ENCODE measurements around the gene ARPC2. TPM values are rescaled to one million over a fixed set of nuclear protein-coding genes. Genes with fewer than 3 reads are reported as not detected.

Gene ARPC2
- total RNA-seq, 1 donor from 2014 or later, result 383 TPM

- ATAC-seq, result no peak
Measured at GRCh38 chr2:218290316-218291261, 73.6 kb downstream of the ARPC2 start.

- no peak for ATAC-seq
Measured at GRCh38 chr2:218291318-218292047, 74.5 kb downstream of the ARPC2 start.

- peak; percentile 79 for ATAC-seq
Measured at GRCh38 chr2:218292048-218293014, 75.3 kb downstream of the ARPC2 start, which contains the start of gene TMBIM1. Gene TMBIM1, minus strand, starts transcription at chr2:218292503. Its CDS starts 10,362 bp downstream, at chr2:218282141.

GRCh38 chr2:218293715-218294429, 76.9 kb downstream of the ARPC2 start:
- ATAC-seq, result no peak

GRCh38 chr2:218294430-218295022, 77.5 kb downstream of the ARPC2 start:
- ATAC-seq, result no peak

- peak; percentile 13 for ATAC-seq
Measured at GRCh38 chr2:218295029-218295428, 78.0 kb downstream of the ARPC2 start.

GRCh38 chr2:218296200-218296599, 79.2 kb downstream of the ARPC2 start:
- no peak for ATAC-seq

GRCh38 chr2:218296847-218297246, 79.9 kb downstream of the ARPC2 start:
- no peak for ATAC-seq

- ATAC-seq, result no peak
Measured at GRCh38 chr2:218298314-218298875, 81.4 kb downstream of the ARPC2 start.

GRCh38 chr2:218300141-218300540, 83.2 kb downstream of the ARPC2 start:
- ATAC-seq, result no peak

- ATAC-seq, result peak; percentile 81
Measured at GRCh38 chr2:218301176-218301819, 84.3 kb downstream of the ARPC2 start.

Other genes with a start within 250 kb of the ARPC2 start
- gene TNS1, start 214.2 kb upstream of the ARPC2 start, total RNA-seq, result 27.7 TPM
- 0.12 TPM for gene RUFY4, start 147.9 kb upstream of the ARPC2 start, total RNA-seq
- 18.7 TPM for gene CXCR2, start 91.2 kb upstream of the ARPC2 start, total RNA-seq
- 0.72 TPM for gene CXCR1, start 50.2 kb upstream of the ARPC2 start, total RNA-seq
- gene GPBAR1, start 43.8 kb downstream of the ARPC2 start, total RNA-seq, result not detected
- 67.0 TPM for gene AAMP, start 52.9 kb downstream of the ARPC2 start, total RNA-seq
- 30.9 TPM for gene PNKD, start 53.3 kb downstream of the ARPC2 start, total RNA-seq
- gene TMBIM1, start 75.3 kb downstream of the ARPC2 start, total RNA-seq, result 247 TPM
- gene CATIP, start 139.7 kb downstream of the ARPC2 start, total RNA-seq, result not detected
- gene SLC11A1, start 165.1 kb downstream of the ARPC2 start, total RNA-seq, result 3.5 TPM
- gene CTDSP1, start 182.7 kb downstream of the ARPC2 start, total RNA-seq, result 64.2 TPM
- gene VIL1, start 201.9 kb downstream of the ARPC2 start, total RNA-seq, result not detected

Data from esophagus mucosa (tissue), 1 donor.